Measurements from ENCODE around the gene ITPKB. TPM values are rescaled to one million over a fixed set of nuclear protein-coding genes. Genes with fewer than 3 reads are reported as not detected.
"Not testable (repeated sequence)": the region's sequence is repeated elsewhere in the genome, so short reads cannot be mapped to it uniquely, and the experiment has no call there.

Gene ITPKB
- total and polyA plus RNA-seq, 8 donors, result 25.0 to 38.7 (median 32.6) TPM

- no peak overlapping the region for H3K4me3 ChIP-seq
- no peak for ATAC-seq
- H3K27me3 ChIP-seq, result no peaks in the 10 kb centered on the region
- DNase-seq, result peak in 1 of 4 donors; percentile 28
- peaks cover 5 to 30% of the 10 kb centered on the region in 2 donors for H3K4me1 ChIP-seq
- intact Hi-C loops (cut with DNase I), result loop anchor here in 1 of 2 donors (10.0 kb wide), 1 partner anchor 92 kb away; the partner anchor contains the start of gene ITPKB
- H3K27ac ChIP-seq, result no peak overlapping the region
- H3K9me3 ChIP-seq, result no peaks in the 10 kb centered on the region
- H3K36me3 ChIP-seq, result peaks cover 4 to 85% of the 10 kb centered on the region in 2 donors
- TF ChIP-seq CTCF (IDR thresholded peaks at IDR 0.05), result no peak
Measured at GRCh38 chr1:226642421-226642820, 96.7 kb downstream of the ITPKB start.

GRCh38 chr1:226641671-226642231 is 97.3 kb downstream of the ITPKB start:
- TF ChIP-seq CTCF (IDR thresholded peaks at IDR 0.05), result no peak
- intact Hi-C loops (cut with DNase I), result loop anchor here in 1 of 2 donors (10.0 kb wide), 1 partner anchor 93 kb away; the partner anchor contains the start of gene ITPKB
- H3K27me3 ChIP-seq, result no peaks in the 10 kb centered on the region
- peaks cover 5 to 30% of the 10 kb centered on the region in 2 donors for H3K4me1 ChIP-seq
- H3K4me3 ChIP-seq, result no peak overlapping the region
- H3K36me3 ChIP-seq, result peaks cover 0 to 85% of the 10 kb centered on the region in 2 donors
- ATAC-seq (no peak), DNase-seq (peak in 1 of 4 donors; percentile 59)
- H3K27ac ChIP-seq, result no peak overlapping the region
- no peaks in the 10 kb centered on the region for H3K9me3 ChIP-seq

GRCh38 chr1:226640321-226641136 is 98.6 kb downstream of the ITPKB start:
- H3K36me3 ChIP-seq, result peaks cover 0 to 84% of the 10 kb centered on the region in 2 donors
- ATAC-seq, result no peak
- peaks cover 5 to 30% of the 10 kb centered on the region in 2 donors for H3K4me1 ChIP-seq
- no peaks in the 10 kb centered on the region for H3K27me3 ChIP-seq
- H3K27ac ChIP-seq, result no peak overlapping the region
- peak in 1 of 4 donors; percentile 58 for DNase-seq
- H3K9me3 ChIP-seq, result no peaks in the 10 kb centered on the region
- no peak for TF ChIP-seq CTCF (IDR thresholded peaks at IDR 0.05)
- intact Hi-C loops (cut with DNase I), result loop anchor here in 1 of 2 donors (10.0 kb wide), 1 partner anchor 94 kb away; the partner anchor contains the start of gene ITPKB
- no peak overlapping the region for H3K4me3 ChIP-seq

GRCh38 chr1:226639631-226640061 is 99.4 kb downstream of the ITPKB start:
- ATAC-seq (no peak), DNase-seq (peak in 2 of 4 donors; percentile 26 to 70)
- H3K9me3 ChIP-seq, result no peaks in the 10 kb centered on the region
- no peaks in the 10 kb centered on the region for H3K27me3 ChIP-seq
- peaks cover 0 to 79% of the 10 kb centered on the region in 2 donors for H3K36me3 ChIP-seq
- TF ChIP-seq CTCF (IDR thresholded peaks at IDR 0.05), result no peak
- intact Hi-C loops (cut with DNase I), result loop anchor here in 1 of 2 donors (10.0 kb wide), 1 partner anchor 95 kb away; the partner anchor contains the start of gene ITPKB
- peaks cover 5 to 24% of the 10 kb centered on the region in 2 donors for H3K4me1 ChIP-seq
- H3K27ac ChIP-seq, result no peak overlapping the region
- H3K4me3 ChIP-seq, result no peak overlapping the region

GRCh38 chr1:226639206-226639605 is 99.9 kb downstream of the ITPKB start:
- DNase-seq, result peak in 2 of 4 donors; percentile 21 to 50
- Histone ChIP-seq H3K4me1 (peaks cover 5 to 24% of the 10 kb centered on the region in 2 donors), H3K36me3 (peaks cover 0 to 79% of the 10 kb centered on the region in 2 donors)
- H3K27me3 ChIP-seq; H3K9me3 ChIP-seq; H3K27ac ChIP-seq; ATAC-seq; H3K4me3 ChIP-seq; intact Hi-C loops (cut with DNase I): not testable (repeated sequence)

All from left lung (tissue), 10 donors.